Left lobe of liver (tissue), 2 donors: ENCODE measurements around the gene HOXA3. TPM values are rescaled to one million over a fixed set of nuclear protein-coding genes. Genes with fewer than 3 reads are reported as not detected.

ENCODE experiments used
- ATAC-seq: fragments of 200-7000 bp; cut with Tn5 transposase; one replicate; pipeline ENCODE4 v1.9.1; 2020; ENCODE audit warnings: mild to moderate bottlenecking, moderate library complexity
- DNase-seq: peaks from one replicate; pipeline ENCODE4 v3.0.0-alpha.2; 2020; ENCODE audit warnings: low spot score
- total RNA-seq: library from RNA; stranded (reverse); gene quantifications from one replicate; pipeline ENCODE4 v1.2.1, GENCODE V29; 2021
- donor health status: DM: no; HTN: no; CAD: no; lungs with moderate emphysema.
- donor health status: DM: no; HTN: yes; CAD: no.

Gene HOXA3
- total RNA-seq, 1 donor from 2014 or later = 0.30 TPM

DNA sequence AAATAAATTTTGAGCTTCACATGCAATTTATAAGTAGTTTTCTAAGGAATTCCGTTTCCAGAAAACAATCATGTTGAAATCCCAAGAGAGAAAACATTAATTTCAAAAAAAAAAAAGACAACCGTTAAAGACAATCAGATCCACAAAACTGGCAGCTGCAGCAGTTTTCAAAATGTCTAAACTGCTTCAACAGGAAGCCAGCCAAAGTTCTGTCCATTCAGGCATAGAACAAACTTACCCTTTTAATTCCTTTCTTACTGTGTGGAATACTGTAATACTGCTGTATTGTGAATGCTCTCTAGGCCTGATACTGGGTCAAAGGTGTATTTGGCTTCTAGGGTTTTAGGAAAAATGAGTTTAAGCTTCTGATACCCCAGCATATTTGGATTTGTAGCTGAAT, 88.2 kb downstream of the HOXA3 start:
- peak; percentile 60 for ATAC-seq
- DNase-seq = no peak

DNA sequence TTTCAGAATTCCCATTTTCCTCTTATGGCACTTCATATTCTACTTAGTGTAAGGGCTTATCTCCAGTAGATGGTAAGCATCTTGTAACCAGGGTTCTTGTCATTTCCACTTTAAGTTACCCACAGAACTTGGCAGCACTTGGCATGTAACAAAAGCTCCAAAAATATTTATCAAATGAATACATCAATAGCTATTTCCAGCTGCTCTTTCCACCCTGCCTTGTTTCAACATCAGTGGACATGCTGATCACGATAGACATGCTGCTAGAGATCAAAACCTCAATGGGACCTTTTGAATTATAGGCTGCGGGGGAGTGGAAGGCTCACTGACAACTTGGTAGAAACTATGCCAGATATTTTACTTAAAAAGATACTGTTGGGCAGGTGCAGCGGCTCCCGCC, 89.4 kb downstream of the HOXA3 start:
- no peak for ATAC-seq
- no peak for DNase-seq

Other genes with a start within 250 kb of the HOXA3 start
- gene HOXA1, start 56.6 kb downstream of the HOXA3 start, total RNA-seq = 0.08 TPM
- gene HOXA2, start 49.9 kb downstream of the HOXA3 start, total RNA-seq = 0.15 TPM
- gene HOXA4, start 21.8 kb downstream of the HOXA3 start, total RNA-seq = 0.43 TPM
- 0.50 TPM for gene HOXA5, start 8.9 kb downstream of the HOXA3 start, total RNA-seq
- gene HOXA6, start 4.8 kb downstream of the HOXA3 start, total RNA-seq = not detected
- gene HOXA7, start 4.1 kb upstream of the HOXA3 start, total RNA-seq = not detected
- gene HOXA9, start 13.0 kb upstream of the HOXA3 start, total RNA-seq = not detected
- 0.10 TPM for gene HOXA10, start 21.7 kb upstream of the HOXA3 start, total RNA-seq
- gene HOXA11, start 32.6 kb upstream of the HOXA3 start, total RNA-seq = not detected
- gene HOXA13, start 47.5 kb upstream of the HOXA3 start, total RNA-seq = 0.03 TPM
- not detected for gene EVX1, start 90.2 kb upstream of the HOXA3 start, total RNA-seq